Measurements from ENCODE around the gene UBE2J2. TPM values are rescaled to one million over a fixed set of nuclear protein-coding genes. Genes with fewer than 3 reads are reported as not detected.

The UBE2J2 gene
- total and polyA plus RNA-seq, 4 donors: 36.0 to 57.4 (median 47.1) TPM

DNA sequence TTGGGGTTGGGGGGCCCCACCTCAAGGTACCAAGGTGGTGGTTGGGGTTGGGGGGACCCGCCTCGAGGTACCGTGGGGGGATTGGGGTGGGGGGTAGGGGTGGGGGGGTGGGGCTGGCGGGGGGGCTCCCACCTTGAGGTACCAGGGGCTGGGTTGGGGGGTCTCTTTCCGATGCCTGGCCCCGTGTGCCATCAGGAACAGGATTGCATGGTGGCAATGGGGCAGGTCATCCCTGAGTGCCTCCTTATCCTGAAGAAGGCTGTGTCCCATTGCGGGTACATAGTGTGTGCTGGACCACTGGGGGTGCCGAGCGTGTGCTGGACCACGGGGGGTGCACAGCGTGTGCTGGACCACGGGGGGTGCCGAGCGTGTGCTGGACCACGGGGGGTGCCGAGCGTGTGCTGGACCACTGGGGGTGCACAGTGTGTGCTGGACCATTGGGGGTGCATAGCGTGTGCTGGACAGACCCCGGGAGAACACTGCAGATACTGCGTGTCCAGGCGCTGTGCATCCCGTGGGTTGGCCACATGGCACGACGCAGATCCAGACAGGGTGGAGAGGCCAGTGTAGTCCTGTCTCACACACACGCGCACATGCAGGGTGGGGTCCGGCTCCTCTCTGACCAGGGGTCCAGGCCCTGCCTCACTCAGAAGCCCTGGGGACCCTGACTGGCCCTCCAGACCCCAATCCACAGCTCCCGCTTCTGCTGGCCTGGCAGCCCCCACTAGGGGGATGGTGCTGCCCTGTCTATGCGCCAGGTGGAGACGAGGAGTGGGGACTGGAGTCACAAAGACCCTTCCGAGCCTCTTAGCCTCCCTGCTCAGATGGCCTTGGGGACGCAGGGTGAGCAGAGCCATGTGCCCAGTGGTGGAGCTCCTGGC, 10.8 kb upstream of the UBE2J2 start:
- DNase-seq: no peak
- TF ChIP-seq CTCF (IDR thresholded peaks at IDR 0.05; ENCODE audit: control extremely low read depth, extremely low read depth): no peak
- 84 to 87% methylated on average over 31 to 32 of the region's 32 CpGs for WGBS, 2 donors

GRCh38 chr1:1283821-1284220, 10.2 kb upstream of the UBE2J2 start:
- Histone ChIP-seq H3K9ac (ENCODE audit: insufficient read depth in 1 of 2, low read length in 2 of 2) (no peak overlapping the region), H3K9me3 (ENCODE audit: control insufficient read depth in 4 of 4, insufficient read depth in 3 of 4, low read length in 3 of 4) (peaks cover 0 to 2% (median 0%) of the 10 kb centered on the region in 4 donors), H3K4me1 (ENCODE audit: control insufficient read depth in 5 of 5, insufficient read depth in 5 of 5, low read length in 5 of 5) (peaks cover 0 to 2% (median 0%) of the 10 kb centered on the region in 5 donors), H3K4me3 (no peak overlapping the region), H3K27ac (ENCODE audit: low read depth in 1 of 2, low read length in 1 of 2) (no peak overlapping the region), H3K36me3 (ENCODE audit: control insufficient read depth in 4 of 4, insufficient read depth in 4 of 4, low read length in 4 of 4) (no peaks in the 10 kb centered on the region), H3K27me3 (ENCODE audit: control insufficient read depth in 3 of 3, insufficient read depth in 3 of 3, low read length in 2 of 3) (peaks cover 0 to 6% (median 0%) of the 10 kb centered on the region in 3 donors)
- ATAC-seq (ENCODE audit: insufficient read depth, low FRiP score): no peak
- no peak for DNase-seq
- WGBS, 2 donors: 13 to 27% methylated on average over 7 to 8 of the region's 9 CpGs
- TF ChIP-seq CTCF (IDR thresholded peaks at IDR 0.05; ENCODE audit: control extremely low read depth, extremely low read depth): no peak

More for the DNA sequence above, 10.8 kb upstream of the UBE2J2 start:
- H3K9me3 ChIP-seq (ENCODE audit: control insufficient read depth in 4 of 4, insufficient read depth in 3 of 4, low read length in 3 of 4): peaks cover 0 to 2% (median 0%) of the 10 kb centered on the region in 4 donors
- H3K4me3 ChIP-seq: no peak overlapping the region
- peaks cover 0 to 6% (median 0%) of the 10 kb centered on the region in 3 donors for H3K27me3 ChIP-seq (ENCODE audit: control insufficient read depth in 3 of 3, insufficient read depth in 3 of 3, low read length in 2 of 3)
- no peaks in the 10 kb centered on the region for H3K36me3 ChIP-seq (ENCODE audit: control insufficient read depth in 4 of 4, insufficient read depth in 4 of 4, low read length in 4 of 4)
- peaks cover 0 to 2% (median 0%) of the 10 kb centered on the region in 5 donors for H3K4me1 ChIP-seq (ENCODE audit: control insufficient read depth in 5 of 5, insufficient read depth in 5 of 5, low read length in 5 of 5)
- H3K27ac ChIP-seq (ENCODE audit: low read depth in 1 of 2, low read length in 1 of 2): no peak overlapping the region
- H3K9ac ChIP-seq (ENCODE audit: insufficient read depth in 1 of 2, low read length in 2 of 2): no peak overlapping the region
- no peak for ATAC-seq (ENCODE audit: insufficient read depth, low FRiP score)

DNA sequence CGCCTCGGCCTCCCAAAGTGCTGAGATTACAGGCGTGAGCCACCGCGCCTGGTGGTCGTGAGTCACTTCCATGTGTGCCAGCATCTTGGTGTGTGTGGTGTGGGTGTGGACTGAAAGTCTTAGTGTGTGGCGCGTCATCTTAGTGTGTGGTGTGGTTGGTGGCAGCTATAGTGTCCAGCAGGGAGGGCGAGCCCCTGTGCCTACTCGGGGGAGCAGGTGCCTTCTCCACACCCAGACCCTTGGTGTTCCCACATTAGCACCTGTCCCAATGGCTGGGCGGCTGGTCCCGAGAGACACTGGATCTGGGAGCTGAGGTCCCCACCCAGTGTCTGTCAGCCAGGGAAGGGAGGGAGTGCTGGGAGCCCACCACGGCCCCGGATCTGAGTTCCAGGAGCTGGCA, 9.3 kb upstream of the UBE2J2 start:
- TF ChIP-seq CTCF (IDR thresholded peaks at IDR 0.05; ENCODE audit: control extremely low read depth, extremely low read depth): no peak
- no peak overlapping the region for H3K4me3 ChIP-seq
- WGBS, 2 donors: 81 to 83% methylated on average over 14 of the region's 14 CpGs
- H3K4me1 ChIP-seq (ENCODE audit: control insufficient read depth in 5 of 5, insufficient read depth in 5 of 5, low read length in 5 of 5): peaks cover 0 to 2% (median 0%) of the 10 kb centered on the region in 5 donors
- H3K27ac ChIP-seq (ENCODE audit: low read depth in 1 of 2, low read length in 1 of 2): no peak overlapping the region
- H3K27me3 ChIP-seq (ENCODE audit: control insufficient read depth in 3 of 3, insufficient read depth in 3 of 3, low read length in 2 of 3): peaks cover 0 to 6% (median 0%) of the 10 kb centered on the region in 3 donors
- no peaks in the 10 kb centered on the region for H3K36me3 ChIP-seq (ENCODE audit: control insufficient read depth in 4 of 4, insufficient read depth in 4 of 4, low read length in 4 of 4)
- peaks cover 0 to 2% (median 0%) of the 10 kb centered on the region in 4 donors for H3K9me3 ChIP-seq (ENCODE audit: control insufficient read depth in 4 of 4, insufficient read depth in 3 of 4, low read length in 3 of 4)
- H3K9ac ChIP-seq (ENCODE audit: insufficient read depth in 1 of 2, low read length in 2 of 2): no peak overlapping the region
- DNase-seq: no peak
- no peak for ATAC-seq (ENCODE audit: insufficient read depth, low FRiP score)
